Astrocyte (in vitro differentiated cells and primary cell): Measurements from ENCODE around the gene EFCC1.

Source experiments
- CTCF ChIP-seq: IDR thresholded peaks from 2 replicates; pipeline ENCODE4 v1.5.1; 2011; ENCODE audit warnings: low read depth, mild to moderate bottlenecking, inconsistent platforms, low read length, moderate library complexity; ENCODE audit not compliant: insufficient read depth
- EZH2 ChIP-seq: IDR thresholded peaks from 2 replicates; pipeline ENCODE4 v1.6.1; 2012; ENCODE audit warnings: mild to moderate bottlenecking, low read length, inconsistent platforms; ENCODE audit not compliant: insufficient read depth

- TF ChIP-seq CTCF (no peak), EZH2 (no peak)
Measured at GRCh38 chr3:129023008-129023358, 21.9 kb downstream of the EFCC1 start.
